Natural killer cell treated with Interleukin-12 subunit alpha and Interleukin-12 subunit beta and Interleukin-15 and Interleukin-18, amount 100 ng/mL, for 72 hours (primary cell): ENCODE data around the gene ELSPBP1. TPM values are rescaled to one million over a fixed set of nuclear protein-coding genes. Genes with fewer than 3 reads are reported as not detected.
"Not testable (repeated sequence)": the region's sequence is repeated elsewhere in the genome, so short reads cannot be mapped to it uniquely, and the experiment has no call there.

Experiments
- ATAC-seq, 2 donors: fragments of 150-1000 bp; cut with Tn5 transposase in 1 of 2; sonication (Bioruptor Pico), chemical (Tn5 transposase) in 1 of 2; 2 replicates each; pipeline ENCODE4 v1.10.0; 2021
- DNase-seq: peaks from one replicate; pipeline ENCODE4 v3.0.0; 2022; ENCODE audit warnings: low spot score
- H3K27ac Mint-ChIP-seq, 2 donors: 1 replicate in 1 of 2; 2 replicates in 1 of 2; pipeline ENCODE4 v1.8.0; 2022; ENCODE audit warnings: mixed read lengths in 2 of 2, mild to moderate bottlenecking in 1 of 2, moderate library complexity in 1 of 2
- H3K27me3 Mint-ChIP-seq, 2 donors: 1 replicate in 1 of 2; 2 replicates in 1 of 2; pipeline ENCODE4 v1.8.0; 2022; ENCODE audit warnings: mixed read lengths in 2 of 2
- H3K36me3 Mint-ChIP-seq: one replicate; pipeline ENCODE4 v1.8.0; 2022; ENCODE audit warnings: mixed read lengths
- H3K4me1 Mint-ChIP-seq, 2 donors: 1 replicate in 1 of 2; 2 replicates in 1 of 2; pipeline ENCODE4 v1.8.0; 2022; ENCODE audit warnings: low read depth in 2 of 2, mixed read lengths in 2 of 2, mild to moderate bottlenecking in 1 of 2
- H3K4me3 Mint-ChIP-seq: one replicate; pipeline ENCODE4 v1.8.0; 2022; ENCODE audit warnings: mixed read lengths
- H3K9me3 Mint-ChIP-seq: 2 replicates; pipeline ENCODE4 v1.8.0; 2022; ENCODE audit warnings: mixed read lengths
- total RNA-seq, 2 donors: library from RNA; stranded (reverse); gene quantifications; one replicate each; pipeline ENCODE4 v1.2.3, GENCODE V29; 2022

The ELSPBP1 gene
- total RNA-seq, 2 donors from 2014 or later = not detected

- no peak overlapping the region for H3K4me3 Mint-ChIP-seq
- ATAC-seq (no peak), DNase-seq (no peak)
- H3K9me3 Mint-ChIP-seq = no peaks in the 10 kb centered on the region
- H3K27me3 Mint-ChIP-seq = peaks cover 0 to 16% of the 10 kb centered on the region in 2 donors
- no peaks in the 10 kb centered on the region for H3K36me3 Mint-ChIP-seq
- H3K4me1 Mint-ChIP-seq = no peaks in the 10 kb centered on the region
- no peak overlapping the region for H3K27ac Mint-ChIP-seq
Observed at GRCh38 chr19:48059331-48059730, 64.9 kb downstream of the ELSPBP1 start.

DNA sequence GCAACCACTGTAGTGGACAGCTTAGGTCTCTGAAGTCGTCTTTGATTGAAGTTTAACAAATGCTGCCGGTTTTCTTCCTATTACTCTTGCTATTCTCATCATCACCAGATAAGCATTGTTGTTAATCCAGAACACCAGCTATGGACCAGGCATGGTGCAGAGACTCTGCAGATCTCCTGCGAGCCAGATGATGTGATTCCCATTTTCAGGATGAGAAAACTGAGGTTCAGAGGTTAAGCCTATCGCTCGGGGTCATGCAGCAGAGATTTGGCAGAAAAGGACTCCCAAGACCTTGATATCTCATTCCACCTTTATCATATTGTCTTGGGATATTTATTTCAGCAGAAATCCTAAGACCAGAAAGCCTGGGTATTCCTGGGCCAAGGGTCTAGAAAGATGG, 65.9 kb downstream of the ELSPBP1 start:
- DNase-seq (no peak), ATAC-seq (no peak)
- Mint-ChIP-seq H3K9me3 (no peaks in the 10 kb centered on the region), H3K36me3 (no peaks in the 10 kb centered on the region), H3K27me3 (peaks cover 0 to 19% of the 10 kb centered on the region in 2 donors), H3K4me1 (no peaks in the 10 kb centered on the region), H3K4me3 (no peak overlapping the region), H3K27ac (no peak overlapping the region)

GRCh38 chr19:48061401-48062344, 67.2 kb downstream of the ELSPBP1 start:
- Mint-ChIP-seq H3K4me3 (no peak overlapping the region), H3K27ac (no peak overlapping the region), H3K4me1 (no peaks in the 10 kb centered on the region), H3K27me3 (peaks cover 0 to 19% of the 10 kb centered on the region in 2 donors), H3K36me3 (no peaks in the 10 kb centered on the region), H3K9me3 (no peaks in the 10 kb centered on the region)
- no peak for ATAC-seq
- no peak for DNase-seq

DNA sequence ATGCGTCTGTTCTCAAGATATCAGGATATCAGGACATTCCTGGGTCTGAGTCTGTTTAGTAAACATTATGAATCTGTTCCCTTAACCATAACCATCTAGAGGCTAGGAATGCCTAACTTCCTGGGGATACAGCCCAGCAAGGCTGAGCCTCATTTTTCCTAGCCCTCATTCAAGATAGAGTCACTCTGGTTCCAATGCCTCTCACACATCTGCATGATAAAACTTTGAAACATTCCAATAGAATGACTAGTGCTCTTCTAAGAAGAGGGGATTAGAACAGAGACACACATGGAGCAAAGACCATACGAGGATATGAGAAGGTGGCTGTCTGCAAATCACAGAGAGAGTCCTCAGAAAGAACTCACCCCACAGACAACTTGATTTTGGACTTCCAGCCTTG, 70.1 kb downstream of the ELSPBP1 start:
- Mint-ChIP-seq H3K4me1 (no peaks in the 10 kb centered on the region), H3K4me3 (no peak overlapping the region), H3K27me3 (peaks cover 0 to 17% of the 10 kb centered on the region in 2 donors), H3K36me3 (no peaks in the 10 kb centered on the region), H3K27ac (no peak overlapping the region), H3K9me3 (no peaks in the 10 kb centered on the region)
- no peak for ATAC-seq
- no peak for DNase-seq

DNA sequence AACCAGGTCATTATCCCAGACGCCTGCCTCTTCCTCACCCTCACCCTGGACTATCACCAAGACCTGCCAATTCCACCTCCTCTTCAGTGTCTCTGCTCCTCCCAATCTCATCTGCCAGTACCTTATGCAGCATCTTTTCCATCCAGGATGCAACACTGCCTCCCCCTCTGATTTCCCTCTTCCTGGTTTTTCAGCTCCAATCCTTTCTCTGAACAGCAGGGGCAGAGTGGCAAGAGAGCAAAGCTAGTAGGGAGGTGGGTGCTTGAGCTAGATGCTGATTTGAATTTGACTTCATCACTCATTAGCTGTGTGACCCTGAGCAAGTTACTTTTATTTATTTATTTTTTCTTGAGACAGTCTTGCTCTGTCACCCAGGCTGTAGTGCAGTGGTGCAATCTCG, 75.0 kb downstream of the ELSPBP1 start:
- H3K36me3 Mint-ChIP-seq = no peaks in the 10 kb centered on the region
- no peak overlapping the region for H3K27ac Mint-ChIP-seq
- H3K27me3 Mint-ChIP-seq = peaks cover 0 to 7% of the 10 kb centered on the region in 2 donors
- no peak for ATAC-seq
- no peaks in the 10 kb centered on the region for H3K4me1 Mint-ChIP-seq
- no peaks in the 10 kb centered on the region for H3K9me3 Mint-ChIP-seq
- DNase-seq = no peak
- H3K4me3 Mint-ChIP-seq = no peak overlapping the region

- not testable (repeated sequence) for H3K4me3 Mint-ChIP-seq, H3K27ac Mint-ChIP-seq, H3K36me3 Mint-ChIP-seq, H3K27me3 Mint-ChIP-seq, H3K9me3 Mint-ChIP-seq, H3K4me1 Mint-ChIP-seq, DNase-seq, ATAC-seq
Observed at GRCh38 chr19:48070177-48070769, 75.8 kb downstream of the ELSPBP1 start.

Other genes with a start within 250 kb of the ELSPBP1 start
- 100 to 1,000 TPM; 180 to 213 TPM for gene NOP53, start 249.1 kb upstream of the ELSPBP1 start, total RNA-seq
- 100 to 1,000 TPM in 1 of 2 donors, 10 to 100 TPM in 1; 68.9 to 118 TPM for gene SELENOW, start 215.9 kb upstream of the ELSPBP1 start, total RNA-seq
- gene TPRX1, start 190.1 kb upstream of the ELSPBP1 start, total RNA-seq = not detected
- not detected for gene CRX, start 172.7 kb upstream of the ELSPBP1 start, total RNA-seq
- gene TPRX2, start 135.4 kb upstream of the ELSPBP1 start, total RNA-seq = not detected
- gene SULT2A1, start 108.3 kb upstream of the ELSPBP1 start, total RNA-seq = not detected
- not detected for gene BSPH1, start 2.5 kb upstream of the ELSPBP1 start, total RNA-seq
- not detected for gene CABP5, start 49.4 kb downstream of the ELSPBP1 start, total RNA-seq
- gene PLA2G4C, start 116.2 kb downstream of the ELSPBP1 start, total RNA-seq = 10 to 100 TPM in 1 of 2 donors, 1 to 10 TPM in 1; 8.2 to 17.2 TPM
- 100 to 1,000 TPM in 1 of 2 donors, 10 to 100 TPM in 1; 65.8 to 172 TPM for gene LIG1, start 175.7 kb downstream of the ELSPBP1 start, total RNA-seq
- 10 to 100 TPM in 1 of 2 donors, 1 to 10 TPM in 1; 6.2 to 16.8 TPM for gene ZSWIM9, start 176.0 kb downstream of the ELSPBP1 start, total RNA-seq